Measurements from ENCODE around the gene GPR142.

GPR142 gene

DNA sequence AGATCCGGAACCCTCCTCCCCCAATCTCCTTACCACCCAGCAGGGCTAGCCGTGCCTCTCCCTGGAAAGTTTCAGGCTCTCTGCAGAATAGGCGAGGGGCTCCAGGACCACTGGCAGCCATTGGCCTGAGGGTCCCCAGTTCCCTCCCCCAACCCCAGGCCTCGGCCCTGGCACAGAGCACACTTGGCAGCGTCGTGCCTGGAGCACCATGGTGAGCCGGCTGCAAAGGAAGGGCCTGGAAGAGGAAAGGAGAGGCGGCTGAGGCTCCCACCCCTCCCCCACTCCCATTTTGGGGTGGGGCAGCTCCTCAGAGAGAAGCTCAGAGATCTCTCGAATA, 5.3 kb upstream of the GPR142 start:
- H3K27ac Mint-ChIP-seq (ENCODE audit: low read depth) = no peak overlapping the region
- peaks cover 3% of the 10 kb centered on the region for H3K36me3 Mint-ChIP-seq (ENCODE audit: insufficient read depth)
- H3K27me3 Mint-ChIP-seq = peaks cover 38% of the 10 kb centered on the region
- no peak for ATAC-seq (replicated peaks; ENCODE audit: extremely low read depth, poor library complexity, severe bottlenecking)
- no peak for DNase-seq (ENCODE audit: low spot score in 2 of 2)
- H3K4me3 Mint-ChIP-seq = no peak overlapping the region
- H3K9me3 Mint-ChIP-seq = no peaks in the 10 kb centered on the region
- H3K4me1 Mint-ChIP-seq = no peaks in the 10 kb centered on the region

DNA sequence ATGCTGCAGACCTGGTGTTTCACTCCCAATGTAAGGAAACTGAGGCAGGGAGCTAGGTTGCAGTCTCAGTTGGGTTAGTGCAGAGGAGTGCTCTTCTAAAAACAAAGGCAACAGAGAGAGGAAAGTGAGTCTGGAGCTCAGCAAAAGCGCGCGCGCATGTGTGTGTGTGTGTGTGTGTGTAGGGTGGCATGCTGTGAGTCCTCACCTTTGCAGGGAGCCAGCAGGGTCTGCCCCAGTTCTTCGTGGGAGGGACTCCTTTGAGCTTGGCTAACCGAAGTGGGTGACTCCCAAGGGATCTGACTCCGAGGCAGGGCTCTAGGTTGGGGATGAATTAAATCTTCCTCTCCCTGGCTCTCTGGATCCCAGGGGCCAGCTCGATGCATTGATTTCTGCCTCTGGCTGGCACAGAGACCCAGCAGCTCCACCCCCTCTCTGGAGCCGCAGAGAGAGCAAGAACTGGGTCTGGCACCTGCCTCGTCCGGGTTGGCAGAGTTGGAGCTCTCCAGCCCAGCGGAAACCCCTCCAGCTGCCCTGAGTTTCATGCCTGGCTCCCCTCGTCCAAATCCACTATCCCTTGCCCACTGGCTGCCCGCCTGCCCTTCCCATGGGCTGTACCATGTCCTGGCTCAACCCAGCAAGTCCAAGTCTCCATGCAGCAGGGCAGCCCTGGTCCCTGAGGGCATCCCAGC, 4.4 kb upstream of the GPR142 start:
- no peaks in the 10 kb centered on the region for H3K9me3 Mint-ChIP-seq
- ATAC-seq (replicated peaks; ENCODE audit: extremely low read depth, poor library complexity, severe bottlenecking) (no peak), DNase-seq (ENCODE audit: low spot score in 2 of 2) (no peak)
- H3K36me3 Mint-ChIP-seq (ENCODE audit: insufficient read depth) = peaks cover 3% of the 10 kb centered on the region
- H3K27me3 Mint-ChIP-seq = peaks cover 33% of the 10 kb centered on the region
- H3K4me1 Mint-ChIP-seq = no peaks in the 10 kb centered on the region
- no peak overlapping the region for H3K27ac Mint-ChIP-seq (ENCODE audit: low read depth)
- H3K4me3 Mint-ChIP-seq = no peak overlapping the region

DNA sequence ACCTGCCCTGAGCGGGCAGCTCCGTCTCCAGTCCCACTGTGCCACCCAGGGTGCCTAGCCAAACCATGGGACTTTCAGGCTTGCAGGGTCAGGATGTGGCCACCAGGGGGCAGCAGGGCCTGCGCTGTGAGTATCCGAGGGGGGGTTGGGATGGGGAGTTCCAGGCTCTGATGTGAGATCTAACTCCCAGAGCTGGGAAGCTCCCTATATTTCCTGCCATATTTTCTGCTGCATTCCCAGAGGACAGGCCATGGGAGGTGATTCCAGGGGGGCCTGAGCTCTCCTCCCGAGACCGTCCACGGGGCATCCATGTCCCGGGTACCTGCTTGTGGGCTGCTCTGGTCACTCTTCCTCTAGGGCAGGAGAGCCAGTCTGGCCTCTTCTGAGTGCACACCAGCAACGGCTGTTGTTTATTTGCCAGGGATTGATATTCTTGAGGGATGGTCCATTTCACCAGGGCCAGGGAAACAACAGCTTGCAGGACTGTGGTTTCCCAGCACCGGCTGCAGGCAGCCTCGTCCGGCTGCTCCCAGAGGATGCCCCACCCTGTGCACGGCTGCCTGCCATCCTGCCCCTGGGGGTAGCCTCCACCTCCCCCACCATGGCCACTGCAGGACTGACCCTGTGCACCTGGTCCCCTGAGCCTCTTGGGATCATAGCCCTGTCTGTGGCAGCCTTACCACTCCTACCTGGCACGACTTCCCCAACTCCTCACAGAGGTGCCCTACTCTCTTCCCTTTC, 1.2 kb downstream of the GPR142 start:
- peak; percentile 57 to 62 for DNase-seq (ENCODE audit: low spot score in 2 of 2)
- Mint-ChIP-seq H3K4me3 (peak overlapping the region; percentile 65), H3K4me1 (peaks cover 10% of the 10 kb centered on the region), H3K9me3 (no peaks in the 10 kb centered on the region), H3K27ac (ENCODE audit: low read depth) (no peak overlapping the region), H3K36me3 (ENCODE audit: insufficient read depth) (peaks cover 2% of the 10 kb centered on the region), H3K27me3 (peaks cover 22% of the 10 kb centered on the region)
- peak; percentile 62 for ATAC-seq (replicated peaks; ENCODE audit: extremely low read depth, poor library complexity, severe bottlenecking)

DNA sequence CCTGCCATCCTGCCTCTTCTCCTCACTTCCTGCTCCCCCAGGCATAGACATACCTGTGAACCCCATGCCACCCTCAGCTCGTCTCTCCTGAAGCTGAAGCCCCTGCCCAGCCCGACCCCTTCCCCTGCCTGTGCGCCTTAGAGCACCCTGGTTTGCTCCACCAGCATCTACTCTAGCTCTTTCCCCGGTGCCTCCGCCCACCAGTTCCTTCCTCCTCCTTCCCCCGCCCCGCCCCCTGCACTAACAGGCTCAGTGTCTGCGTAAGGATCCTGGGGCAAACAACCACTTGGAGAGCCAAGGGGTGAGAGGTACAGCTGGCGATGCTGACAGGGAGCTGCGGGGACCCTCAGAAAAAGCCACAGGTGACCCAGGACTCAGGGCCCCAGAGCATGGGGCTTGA, 1.9 kb downstream of the GPR142 start:
- Mint-ChIP-seq H3K4me3 (peak overlapping the region; percentile 65), H3K9me3 (no peaks in the 10 kb centered on the region), H3K27me3 (peaks cover 22% of the 10 kb centered on the region), H3K27ac (ENCODE audit: low read depth) (peak overlapping the region; percentile 44), H3K4me1 (peaks cover 10% of the 10 kb centered on the region), H3K36me3 (ENCODE audit: insufficient read depth) (peaks cover 2% of the 10 kb centered on the region)
- peak; percentile 71 for ATAC-seq (replicated peaks; ENCODE audit: extremely low read depth, poor library complexity, severe bottlenecking)
- DNase-seq (ENCODE audit: low spot score in 2 of 2) = no peak

DNA sequence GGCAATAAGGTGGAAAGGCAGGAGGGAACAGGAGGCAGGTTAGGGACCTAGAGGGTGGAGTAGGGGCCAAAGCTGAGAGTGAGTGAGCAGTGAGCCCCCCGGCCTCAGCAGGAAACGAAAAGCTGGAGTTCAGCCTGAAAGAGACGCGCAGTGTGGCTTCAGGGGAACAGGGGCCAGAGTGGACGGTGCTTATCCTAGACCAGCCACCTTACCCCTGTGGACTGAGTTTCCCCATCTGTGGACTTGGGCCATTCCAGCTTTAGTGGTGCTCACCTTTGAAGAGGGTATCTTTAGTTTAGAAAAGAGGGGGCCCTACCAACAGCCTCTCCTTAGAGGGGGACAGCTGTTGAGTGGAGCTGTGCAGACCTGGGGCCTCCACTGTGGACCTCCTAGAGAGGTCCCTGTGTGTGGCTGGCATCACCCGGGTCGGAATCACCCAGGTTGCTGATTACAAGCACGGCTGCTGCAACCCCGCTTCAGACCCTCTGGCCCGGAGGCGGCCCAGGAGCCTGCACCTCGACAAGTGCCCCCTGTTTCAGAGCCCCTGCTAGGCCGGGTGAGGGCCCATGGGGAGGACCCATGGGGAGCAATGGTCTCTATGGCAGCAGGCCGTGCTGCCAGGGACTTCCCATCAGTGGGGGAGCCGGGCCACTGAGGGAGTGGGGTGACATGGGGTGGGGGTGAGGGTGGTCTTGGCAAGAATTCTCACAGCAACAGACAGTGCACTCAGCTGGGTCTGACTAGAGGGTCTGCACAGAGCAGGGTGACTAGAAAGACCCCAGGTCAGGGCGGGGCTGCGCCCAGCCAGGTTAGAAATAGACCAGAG, 2.6 kb downstream of the GPR142 start:
- peak overlapping the region; percentile 44 for H3K27ac Mint-ChIP-seq (ENCODE audit: low read depth)
- peak overlapping the region; percentile 65 for H3K4me3 Mint-ChIP-seq
- peaks cover 22% of the 10 kb centered on the region for H3K27me3 Mint-ChIP-seq
- peaks cover 10% of the 10 kb centered on the region for H3K4me1 Mint-ChIP-seq
- ATAC-seq (replicated peaks; ENCODE audit: extremely low read depth, poor library complexity, severe bottlenecking) (no peak), DNase-seq (ENCODE audit: low spot score in 2 of 2) (no peak)
- no peaks in the 10 kb centered on the region for H3K9me3 Mint-ChIP-seq
- peaks cover 2% of the 10 kb centered on the region for H3K36me3 Mint-ChIP-seq (ENCODE audit: insufficient read depth)

DNA sequence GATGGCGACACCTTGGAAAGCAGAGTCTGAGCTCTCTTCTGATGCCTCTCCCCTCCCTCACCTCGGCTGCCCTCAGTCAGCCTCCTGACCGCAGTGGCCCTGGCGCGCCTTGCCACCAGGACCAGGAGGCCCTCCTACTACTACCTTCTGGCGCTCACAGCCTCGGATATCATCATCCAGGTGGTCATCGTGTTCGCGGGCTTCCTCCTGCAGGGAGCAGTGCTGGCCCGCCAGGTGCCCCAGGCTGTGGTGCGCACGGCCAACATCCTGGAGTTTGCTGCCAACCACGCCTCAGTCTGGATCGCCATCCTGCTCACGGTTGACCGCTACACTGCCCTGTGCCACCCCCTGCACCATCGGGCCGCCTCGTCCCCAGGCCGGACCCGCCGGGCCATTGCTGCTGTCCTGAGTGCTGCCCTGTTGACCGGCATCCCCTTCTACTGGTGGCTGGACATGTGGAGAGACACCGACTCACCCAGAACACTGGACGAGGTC, 4.4 kb downstream of the GPR142 start:
- DNase-seq (ENCODE audit: low spot score in 2 of 2) (no peak), ATAC-seq (replicated peaks; ENCODE audit: extremely low read depth, poor library complexity, severe bottlenecking) (no peak)
- peaks cover 2% of the 10 kb centered on the region for H3K36me3 Mint-ChIP-seq (ENCODE audit: insufficient read depth)
- H3K4me1 Mint-ChIP-seq = peaks cover 10% of the 10 kb centered on the region
- no peak overlapping the region for H3K4me3 Mint-ChIP-seq
- H3K27ac Mint-ChIP-seq (ENCODE audit: low read depth) = no peak overlapping the region
- H3K27me3 Mint-ChIP-seq = peaks cover 22% of the 10 kb centered on the region
- H3K9me3 Mint-ChIP-seq = no peaks in the 10 kb centered on the region

DNA sequence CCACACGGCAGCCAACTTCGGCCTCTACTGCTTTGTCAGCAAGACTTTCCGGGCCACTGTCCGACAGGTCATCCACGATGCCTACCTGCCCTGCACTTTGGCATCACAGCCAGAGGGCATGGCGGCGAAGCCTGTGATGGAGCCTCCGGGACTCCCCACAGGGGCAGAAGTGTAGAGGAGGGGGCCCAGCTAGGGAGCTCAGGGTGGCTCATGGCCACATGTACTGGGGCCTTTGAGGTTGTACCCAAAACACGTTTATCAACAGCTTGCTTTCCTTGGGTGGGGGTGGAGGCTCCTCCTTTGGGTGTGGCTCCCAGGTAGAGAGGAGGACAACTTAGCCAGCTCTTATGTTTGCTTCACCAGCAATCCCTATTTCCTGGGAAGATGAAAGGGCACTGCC, 5.1 kb downstream of the GPR142 start:
- Mint-ChIP-seq H3K4me1 (peaks cover 10% of the 10 kb centered on the region), H3K27me3 (peaks cover 22% of the 10 kb centered on the region), H3K4me3 (no peak overlapping the region), H3K36me3 (ENCODE audit: insufficient read depth) (peaks cover 2% of the 10 kb centered on the region), H3K9me3 (no peaks in the 10 kb centered on the region), H3K27ac (ENCODE audit: low read depth) (no peak overlapping the region)
- ATAC-seq (replicated peaks; ENCODE audit: extremely low read depth, poor library complexity, severe bottlenecking) (no peak), DNase-seq (ENCODE audit: low spot score in 2 of 2) (no peak)

DNA sequence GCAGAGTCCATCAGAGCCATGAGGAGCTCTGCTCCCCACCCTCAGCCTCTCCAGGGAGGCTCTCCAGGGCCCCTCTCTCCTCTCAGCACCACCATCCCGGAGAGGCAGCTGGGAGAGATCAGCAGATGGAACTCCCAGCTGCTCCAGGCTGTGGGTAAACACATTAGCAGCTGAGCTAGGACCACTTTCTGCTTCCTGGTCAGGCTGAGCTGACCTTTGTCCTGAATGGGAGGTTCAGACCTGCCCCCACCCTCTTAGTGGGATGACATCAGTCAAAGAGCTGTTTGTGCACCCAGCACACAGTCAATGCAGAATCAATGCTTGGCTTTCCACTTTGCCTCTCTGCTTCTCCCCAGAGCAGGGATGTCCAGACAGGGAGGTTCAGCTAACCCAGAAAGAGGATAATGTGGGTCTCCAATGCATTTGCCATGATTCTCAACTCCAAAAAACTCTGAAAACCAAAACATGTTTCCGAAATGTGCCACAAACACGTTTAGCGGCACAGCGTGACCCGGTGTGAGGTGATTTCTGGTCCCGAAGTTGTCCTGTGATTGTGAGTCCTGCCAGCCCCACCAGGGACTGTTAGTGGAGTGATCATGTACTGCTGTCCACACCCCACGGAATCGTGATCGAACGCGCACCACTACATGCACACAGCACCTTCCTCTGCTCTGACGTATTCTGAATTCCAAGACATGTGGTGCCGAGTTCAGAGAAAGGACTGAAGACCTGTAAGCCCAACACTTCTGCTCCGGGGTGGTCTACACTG, 6.7 kb downstream of the GPR142 start:
- no peak for ATAC-seq (replicated peaks; ENCODE audit: extremely low read depth, poor library complexity, severe bottlenecking)
- peaks cover 17% of the 10 kb centered on the region for H3K27me3 Mint-ChIP-seq
- H3K27ac Mint-ChIP-seq (ENCODE audit: low read depth) = no peak overlapping the region
- H3K36me3 Mint-ChIP-seq (ENCODE audit: insufficient read depth) = peaks cover 2% of the 10 kb centered on the region
- peaks cover 6% of the 10 kb centered on the region for H3K4me1 Mint-ChIP-seq
- no peak overlapping the region for H3K4me3 Mint-ChIP-seq
- no peak for DNase-seq (ENCODE audit: low spot score in 2 of 2)
- no peaks in the 10 kb centered on the region for H3K9me3 Mint-ChIP-seq

DNA sequence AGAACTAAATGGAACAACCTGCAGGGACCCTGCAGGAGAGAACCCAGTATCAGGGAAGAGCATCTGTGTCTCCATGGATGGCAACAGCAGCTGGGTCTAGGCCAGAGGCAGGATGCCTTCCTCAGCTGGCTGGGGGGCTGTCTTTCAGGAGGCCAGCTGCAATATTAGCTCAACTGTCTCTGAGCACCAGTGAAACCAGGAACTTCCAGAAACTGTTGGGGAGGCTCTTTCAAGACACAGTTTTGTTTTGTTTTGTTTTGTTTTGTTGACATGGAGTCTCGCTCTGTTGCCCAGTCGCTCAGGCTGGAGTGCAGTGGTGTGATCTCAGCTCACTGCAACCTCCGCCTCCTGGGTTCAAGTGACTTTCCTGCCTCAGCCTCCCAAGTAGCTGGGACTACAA, 7.6 kb downstream of the GPR142 start:
- Mint-ChIP-seq H3K27ac (ENCODE audit: low read depth) (no peak overlapping the region), H3K9me3 (no peaks in the 10 kb centered on the region), H3K36me3 (ENCODE audit: insufficient read depth) (peaks cover 2% of the 10 kb centered on the region), H3K4me1 (peaks cover 4% of the 10 kb centered on the region), H3K27me3 (peaks cover 10% of the 10 kb centered on the region), H3K4me3 (no peak overlapping the region)
- ATAC-seq (replicated peaks; ENCODE audit: extremely low read depth, poor library complexity, severe bottlenecking) = no peak
- no peak for DNase-seq (ENCODE audit: low spot score in 2 of 2)

DNA sequence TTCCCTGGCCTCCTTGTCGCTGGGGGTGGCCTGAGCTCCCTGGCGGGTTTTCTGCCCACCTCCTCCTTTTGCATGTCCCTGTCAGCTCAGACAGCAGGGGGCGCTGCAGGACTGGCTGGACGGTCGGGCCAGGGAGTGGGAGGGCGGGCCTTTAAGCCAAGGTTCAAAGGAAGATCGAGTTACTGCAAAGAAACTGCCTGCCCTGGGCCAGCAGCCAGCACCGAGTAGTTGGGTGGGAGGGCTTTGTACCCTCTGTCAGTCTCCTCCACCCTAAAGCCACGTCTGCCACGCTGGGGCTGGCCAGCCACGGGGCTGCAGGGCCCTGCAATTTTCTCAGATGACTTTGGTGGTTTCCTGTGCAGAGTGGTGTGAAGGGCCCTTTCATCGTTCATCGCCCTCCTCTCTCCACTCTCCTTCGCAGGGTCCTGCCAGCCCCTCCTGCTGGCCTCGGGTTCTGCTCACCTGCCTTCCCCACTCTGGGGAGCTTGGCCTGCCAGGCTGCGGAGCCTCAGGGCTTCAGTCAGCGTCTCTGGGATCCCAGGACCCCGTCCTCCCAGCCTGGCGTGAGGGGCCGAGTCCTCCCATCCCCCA, 12.3 kb downstream of the GPR142 start:
- no peak overlapping the region for H3K4me3 Mint-ChIP-seq
- H3K36me3 Mint-ChIP-seq (ENCODE audit: insufficient read depth) = no peaks in the 10 kb centered on the region
- H3K9me3 Mint-ChIP-seq = no peaks in the 10 kb centered on the region
- H3K27me3 Mint-ChIP-seq = no peaks in the 10 kb centered on the region
- no peak overlapping the region for H3K27ac Mint-ChIP-seq (ENCODE audit: low read depth)
- peaks cover 11% of the 10 kb centered on the region for H3K4me1 Mint-ChIP-seq
- ATAC-seq (replicated peaks; ENCODE audit: extremely low read depth, poor library complexity, severe bottlenecking) (peak; percentile 86), DNase-seq (ENCODE audit: low spot score in 2 of 2) (peak; percentile 84 to 96)

DNA sequence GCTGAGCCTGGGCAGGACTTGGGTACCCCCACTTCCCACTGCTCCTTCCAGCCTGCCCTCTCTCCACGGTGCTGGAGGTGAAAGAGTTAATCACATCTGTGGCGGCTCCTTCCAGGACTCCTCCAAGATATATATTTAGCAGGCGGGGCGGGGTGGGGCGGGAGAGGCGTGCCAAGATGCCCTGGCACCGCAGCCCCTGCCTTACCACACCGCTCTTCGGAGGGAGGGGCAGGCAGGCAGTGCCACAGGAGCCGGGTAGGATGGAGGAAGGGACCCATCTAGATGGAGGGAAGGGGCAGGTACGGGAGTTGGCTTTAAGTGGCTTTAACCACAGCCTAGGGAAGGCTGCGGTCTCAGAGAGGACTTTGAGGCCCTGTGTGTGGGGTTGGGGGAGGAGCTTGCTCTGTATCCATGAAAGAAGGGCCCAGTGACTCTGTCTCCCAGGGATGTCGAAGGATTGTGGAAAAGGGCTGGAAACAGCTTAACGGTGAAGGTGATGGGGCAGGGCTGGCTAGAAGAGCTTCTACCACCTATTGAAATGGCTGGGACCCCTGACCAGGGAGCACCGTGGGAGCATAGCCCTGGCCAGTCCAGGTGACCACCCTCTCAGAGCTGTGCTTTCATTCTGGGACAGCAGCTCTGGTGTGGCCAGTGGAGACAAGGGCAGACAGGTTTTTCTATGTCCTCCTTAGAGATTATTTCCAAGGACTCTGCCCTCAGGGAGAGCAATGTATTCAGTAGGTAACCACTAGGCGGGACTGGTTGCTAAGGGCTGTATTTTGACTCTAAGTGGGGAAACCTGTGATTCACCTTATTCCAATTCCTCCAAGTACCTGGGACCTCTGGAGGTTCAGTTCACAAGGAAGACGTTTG, 13.0 kb downstream of the GPR142 start:
- H3K36me3 Mint-ChIP-seq (ENCODE audit: insufficient read depth) = no peaks in the 10 kb centered on the region
- DNase-seq (ENCODE audit: low spot score in 2 of 2) (no peak), ATAC-seq (replicated peaks; ENCODE audit: extremely low read depth, poor library complexity, severe bottlenecking) (no peak)
- no peaks in the 10 kb centered on the region for H3K9me3 Mint-ChIP-seq
- H3K4me1 Mint-ChIP-seq = peaks cover 11% of the 10 kb centered on the region
- H3K4me3 Mint-ChIP-seq = no peak overlapping the region
- no peak overlapping the region for H3K27ac Mint-ChIP-seq (ENCODE audit: low read depth)
- no peaks in the 10 kb centered on the region for H3K27me3 Mint-ChIP-seq
